ELF-1 (cell line): ENCODE data around the gene CFAP44.
"Not testable (repeated sequence)": the region's sequence is repeated elsewhere in the genome, so short reads cannot be mapped to it uniquely, and the experiment has no call there.

Experiments
- DNase-seq: peaks from one replicate; pipeline ENCODE4 v3.0.0-alpha.2; 2016; ENCODE audit warnings: low read depth, low spot score

CFAP44 gene, protein sequence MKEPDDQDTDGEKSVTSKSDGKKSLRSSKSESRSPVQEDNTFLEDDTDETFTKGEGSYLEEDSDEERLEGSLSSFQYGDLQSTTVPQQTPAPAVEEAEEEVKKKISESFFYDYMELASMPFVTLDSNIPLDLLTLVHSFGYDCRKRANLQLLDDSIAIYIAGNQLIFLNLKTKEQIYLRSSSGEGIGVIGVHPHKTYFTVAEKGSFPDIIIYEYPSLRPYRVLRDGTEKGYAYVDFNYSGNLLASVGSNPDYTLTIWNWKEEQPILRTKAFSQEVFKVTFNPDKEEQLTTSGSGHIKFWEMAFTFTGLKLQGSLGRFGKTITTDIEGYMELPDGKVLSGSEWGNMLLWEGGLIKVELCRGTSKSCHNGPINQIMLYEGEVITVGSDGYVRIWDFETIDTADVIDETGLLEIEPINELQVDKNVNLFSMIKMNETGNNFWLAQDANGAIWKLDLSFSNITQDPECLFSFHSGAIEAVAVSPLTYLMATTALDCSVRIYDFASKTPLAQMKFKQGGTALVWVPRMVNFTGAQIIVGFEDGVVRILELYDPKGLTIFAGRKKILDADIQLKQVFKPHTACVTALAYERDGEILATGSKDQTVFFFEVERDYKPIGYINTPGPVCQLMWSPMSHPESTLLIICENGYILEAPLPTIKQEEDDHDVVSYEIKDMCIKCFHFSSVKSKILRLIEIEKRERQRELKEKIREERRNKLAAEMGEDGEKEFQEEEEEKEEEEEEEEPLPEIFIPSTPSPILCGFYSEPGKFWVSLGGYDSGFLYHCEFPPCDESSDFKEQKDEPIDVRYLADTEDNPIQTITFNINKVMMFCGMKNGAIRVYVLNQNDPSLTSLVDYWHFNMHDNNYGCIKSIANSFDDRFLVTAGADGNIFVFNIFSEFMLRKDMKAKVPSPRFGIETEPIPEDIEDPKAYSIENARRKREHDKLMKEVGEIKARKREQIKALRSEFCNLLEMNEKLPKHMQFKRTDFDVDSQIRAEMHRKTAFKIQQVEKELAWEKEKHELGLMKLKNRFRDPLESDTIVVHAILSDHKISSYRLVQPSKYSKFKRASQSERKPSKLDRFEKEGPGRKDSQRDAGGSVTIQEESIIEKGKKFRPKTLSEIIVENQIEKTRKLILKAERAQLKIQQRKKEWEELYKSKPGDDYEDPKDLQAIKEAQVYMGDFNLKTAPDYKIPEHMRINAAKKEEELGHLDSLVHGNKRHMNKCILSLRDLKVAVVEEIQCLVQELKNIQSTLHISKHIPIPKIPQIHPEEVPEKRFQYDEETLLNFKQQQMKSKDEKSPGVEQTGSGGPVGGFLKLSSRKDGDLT (N-terminal part only)

DNA sequence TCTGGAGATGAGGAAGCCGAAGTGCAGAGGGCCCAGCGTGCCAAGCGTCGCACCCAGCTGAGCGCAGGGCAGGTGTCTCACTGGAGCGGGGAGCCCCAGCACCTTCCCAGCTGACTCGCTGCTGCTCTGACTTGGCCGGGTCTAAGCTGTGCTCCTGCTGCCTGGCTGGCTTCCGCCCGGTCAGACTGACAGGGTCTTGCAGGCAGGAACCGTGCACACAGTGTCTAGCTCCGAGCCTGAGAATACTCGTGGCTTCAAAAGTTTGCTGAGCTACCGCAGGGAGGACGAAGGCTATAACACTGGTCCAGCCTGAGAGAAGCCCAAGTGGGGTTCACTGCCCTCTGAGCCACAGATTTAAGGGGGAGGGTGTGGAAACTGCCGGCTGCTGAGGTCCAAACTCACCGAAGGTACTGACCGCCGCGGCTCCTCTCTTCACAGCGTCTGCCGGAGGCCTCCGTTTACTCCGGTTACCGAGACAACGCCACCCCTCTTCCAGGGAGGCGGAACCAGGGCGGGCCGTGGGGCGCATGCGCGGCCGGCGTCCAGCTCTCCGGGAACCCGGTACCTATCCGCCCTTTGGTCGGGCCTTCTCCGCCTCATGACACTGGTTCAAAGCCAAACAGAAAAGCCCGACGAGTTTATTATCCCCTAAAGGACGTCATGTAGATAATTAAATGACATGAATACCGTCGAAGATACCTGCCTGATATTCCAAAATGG lies at the start of gene CFAP44:
Gene CFAP44 (minus strand): TSS at position 443 of the 720 bp plus-strand sequence. CDS start 7,829 bp downstream, outside the sequence.
- DNase-seq, result peak; percentile 89

DNA sequence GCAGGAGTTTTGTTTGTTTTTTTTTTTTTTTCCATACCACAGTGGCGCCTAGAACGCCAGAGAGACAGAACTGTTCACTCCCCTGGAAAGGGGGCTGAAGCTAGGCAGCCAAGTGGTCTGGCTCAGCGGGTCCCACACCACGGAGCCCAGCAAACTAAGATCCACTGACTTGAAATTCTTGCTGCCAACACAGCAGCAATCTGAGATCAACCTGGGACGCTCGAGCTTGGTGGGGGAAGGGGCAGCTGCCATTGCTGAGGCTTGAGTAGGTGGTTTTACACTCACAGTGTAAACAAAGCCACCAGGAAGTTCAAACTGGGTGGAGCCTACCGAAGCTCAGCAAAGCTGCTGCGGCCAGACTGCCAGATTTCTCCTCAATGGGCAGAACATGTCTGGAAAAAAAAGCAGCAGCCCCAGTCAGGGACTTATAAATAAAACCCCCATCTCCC lies 43.9 kb upstream of the CFAP44 start:
- DNase-seq, result peak; percentile 67

DNA sequence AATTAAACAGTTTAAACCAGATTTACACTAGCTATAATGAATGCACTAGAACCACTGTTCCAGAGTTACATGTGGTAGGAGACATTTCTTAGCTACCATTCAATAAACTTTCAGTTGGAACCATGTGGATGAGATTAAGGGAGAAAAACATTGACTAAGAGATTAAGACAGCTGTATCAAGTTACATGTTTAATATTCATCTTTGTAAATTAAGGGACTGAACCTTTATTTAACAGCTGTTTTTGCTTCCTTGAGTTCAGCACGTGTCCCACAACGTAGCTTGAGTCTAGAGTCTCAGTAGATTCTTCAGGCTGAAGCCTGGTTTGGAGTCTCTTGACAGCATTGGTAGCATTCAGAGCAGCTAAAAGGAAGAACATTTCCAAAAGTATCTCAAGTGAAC lies 27.2 kb upstream of the CFAP44 start:
- DNase-seq, result no peak

DNA sequence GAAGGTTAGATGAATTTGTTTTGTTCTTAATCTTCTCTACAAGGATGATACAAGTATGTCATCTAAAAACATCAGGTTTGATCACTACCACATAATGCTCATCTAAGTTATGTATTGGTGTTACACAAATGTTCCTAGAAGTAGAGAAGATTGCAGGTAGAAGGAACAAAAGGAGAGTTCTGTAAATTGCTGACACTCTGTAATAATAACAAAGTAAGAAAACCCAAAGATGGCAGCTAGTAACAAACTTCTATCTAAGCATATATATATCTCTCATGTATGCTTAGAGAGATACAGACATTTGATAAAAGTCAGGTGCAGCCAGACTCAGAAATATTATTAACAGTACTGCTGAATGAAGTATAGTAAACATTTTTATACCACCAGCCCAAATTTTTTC lies 20.2 kb upstream of the CFAP44 start:
- DNase-seq, result no peak

DNA sequence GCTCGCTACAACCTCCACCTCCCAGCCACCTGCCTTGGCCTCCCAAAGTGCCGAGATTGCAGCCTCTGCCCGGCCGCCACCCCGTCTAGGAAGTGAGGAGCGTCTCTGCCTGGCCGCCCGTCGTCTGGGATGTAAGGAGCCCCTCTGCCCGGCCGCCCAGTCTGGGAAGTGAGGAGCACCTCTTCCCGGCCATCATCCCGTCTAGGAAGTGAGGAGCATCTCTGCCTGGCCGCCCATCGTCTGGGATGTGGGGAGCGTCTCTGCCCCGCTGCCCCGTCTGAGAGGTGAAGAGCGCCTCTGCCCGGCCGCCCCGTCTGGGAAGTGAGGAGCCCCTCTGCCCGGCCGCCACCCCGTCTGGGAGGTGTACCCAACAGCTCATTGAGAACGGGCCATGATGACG lies 17.3 kb upstream of the CFAP44 start:
- DNase-seq, result not testable (repeated sequence)

DNA sequence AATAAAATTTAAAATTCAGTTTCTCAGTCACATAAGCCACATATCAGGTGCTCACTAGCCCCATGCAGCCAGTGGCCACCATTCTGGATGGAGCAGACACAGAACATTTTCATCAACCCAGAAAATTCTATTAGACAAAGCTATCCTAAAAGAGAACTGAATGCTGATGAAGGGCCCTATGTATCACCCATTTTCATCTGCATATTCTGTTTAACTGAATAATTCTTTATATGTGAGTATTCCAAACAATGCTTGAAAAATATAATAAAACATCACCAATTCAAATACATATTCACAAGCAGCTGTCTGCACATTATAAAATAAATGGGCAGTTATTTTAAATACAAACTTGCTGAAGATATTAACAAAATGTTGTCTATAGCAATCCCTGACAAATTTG lies 14.2 kb upstream of the CFAP44 start:
- no peak for DNase-seq

DNA sequence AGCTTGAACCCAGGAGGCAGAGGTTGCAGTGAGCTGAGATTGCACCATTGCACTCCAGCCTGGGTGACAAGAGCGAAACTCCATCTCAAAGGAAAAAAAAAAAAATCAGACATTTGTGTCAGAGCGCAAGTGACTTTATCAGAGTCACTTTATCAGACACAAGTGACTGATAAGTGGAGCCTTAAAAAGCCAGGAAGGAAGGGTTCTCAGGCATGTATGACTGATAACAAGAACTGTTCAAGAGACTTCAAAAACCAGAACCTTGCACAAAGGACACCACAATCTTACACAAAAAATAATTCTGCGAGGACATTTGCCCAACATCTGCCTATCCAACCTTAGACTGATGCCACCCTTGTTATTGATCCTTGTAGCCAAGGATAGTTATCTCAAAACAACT lies 13.3 kb upstream of the CFAP44 start:
- no peak for DNase-seq

DNA sequence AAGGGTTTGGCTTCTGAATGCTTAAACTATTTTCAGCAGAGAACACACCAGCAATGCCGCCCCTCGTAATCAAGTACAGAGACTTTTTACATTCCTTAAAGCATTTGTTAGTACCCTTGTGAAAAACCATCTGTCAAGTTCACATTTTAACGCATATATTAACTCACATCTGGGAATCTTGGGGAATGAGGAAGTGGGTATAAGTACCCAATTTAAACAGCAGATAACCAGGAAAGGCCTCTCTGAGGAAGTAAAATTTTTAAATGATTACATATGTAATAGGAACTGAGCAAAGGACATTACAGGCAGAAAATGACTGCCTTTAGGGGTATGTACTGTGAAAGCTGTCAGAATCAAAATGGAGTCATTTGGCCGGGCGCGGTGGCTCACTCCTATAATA lies 12.8 kb upstream of the CFAP44 start:
- no peak for DNase-seq

DNA sequence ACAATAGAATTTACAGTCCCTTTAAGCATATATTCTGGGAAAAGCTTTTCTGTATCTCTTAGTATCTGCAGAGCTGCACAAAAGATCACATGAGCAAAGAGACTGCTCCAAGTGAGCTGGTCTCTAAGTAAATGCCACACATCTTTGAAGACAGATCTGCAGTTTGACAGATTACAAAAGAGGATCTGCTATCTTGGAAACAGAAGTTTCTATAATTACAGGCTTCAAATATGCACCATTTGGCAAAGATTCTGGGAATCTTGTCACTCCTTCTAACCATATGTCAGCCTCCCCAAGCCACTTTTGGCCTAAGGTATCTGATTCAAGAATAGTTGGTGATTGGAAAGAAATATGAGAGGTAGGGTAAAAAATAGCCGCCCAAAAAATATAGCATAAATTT lies 9.6 kb upstream of the CFAP44 start:
- no peak for DNase-seq

DNA sequence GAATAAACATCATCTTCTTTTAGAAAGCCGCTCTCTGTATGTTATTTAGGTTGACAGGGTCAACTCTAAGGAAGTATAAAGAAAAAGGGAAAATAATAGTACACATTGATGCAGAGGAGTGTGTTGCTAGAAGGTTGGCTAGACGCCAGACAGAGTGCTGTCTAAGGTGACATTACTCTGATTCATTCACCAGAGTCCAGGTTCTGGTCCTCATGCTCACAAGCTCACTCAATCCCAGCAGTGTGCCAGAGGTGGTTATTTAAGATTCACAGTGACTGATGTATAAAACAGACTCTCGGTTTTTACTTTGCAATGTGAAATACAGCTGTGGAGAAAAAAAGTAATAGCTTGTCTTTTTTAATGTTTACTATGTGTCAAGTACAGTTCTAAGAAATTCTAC lies 1.7 kb downstream of the CFAP44 start:
- DNase-seq, result no peak

DNA sequence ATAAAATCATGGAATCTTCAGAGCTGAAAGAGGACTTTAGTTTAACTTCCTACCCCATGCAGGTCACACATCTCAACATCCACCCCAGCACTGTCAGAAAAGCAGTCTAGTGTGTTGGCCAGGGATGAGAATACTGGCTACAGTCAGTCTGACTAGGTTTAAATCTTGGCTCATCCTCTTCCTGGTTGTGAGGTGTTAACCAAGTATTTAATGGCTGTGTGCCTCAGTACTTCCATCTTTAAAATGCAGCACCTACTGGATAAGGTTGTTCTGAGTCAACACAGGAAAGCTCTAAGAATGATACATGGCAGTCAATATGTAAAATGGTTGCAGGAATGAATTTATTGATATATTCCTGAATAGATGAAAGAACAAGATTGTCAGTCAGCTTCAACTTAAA lies 3.1 kb downstream of the CFAP44 start:
- no peak for DNase-seq

DNA sequence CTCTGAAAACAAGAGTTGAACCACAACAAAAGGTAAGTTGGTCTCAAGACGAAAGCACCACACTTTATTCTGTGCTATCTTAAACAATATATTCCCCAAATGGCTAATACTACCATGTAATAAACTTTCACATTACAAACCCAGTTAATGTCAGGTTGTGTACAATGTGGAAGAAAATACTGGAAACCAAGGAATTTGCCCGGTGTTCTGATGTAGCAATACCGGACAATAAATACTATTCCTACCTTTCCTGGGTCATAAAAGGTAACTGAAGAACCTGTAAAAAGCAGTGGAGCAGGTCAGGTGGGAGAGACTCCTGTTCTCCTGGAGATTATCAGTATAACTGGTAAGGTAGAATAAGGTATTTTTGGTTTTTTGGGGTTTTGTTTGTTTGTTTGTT lies 3.9 kb downstream of the CFAP44 start:
- DNase-seq, result no peak

DNA sequence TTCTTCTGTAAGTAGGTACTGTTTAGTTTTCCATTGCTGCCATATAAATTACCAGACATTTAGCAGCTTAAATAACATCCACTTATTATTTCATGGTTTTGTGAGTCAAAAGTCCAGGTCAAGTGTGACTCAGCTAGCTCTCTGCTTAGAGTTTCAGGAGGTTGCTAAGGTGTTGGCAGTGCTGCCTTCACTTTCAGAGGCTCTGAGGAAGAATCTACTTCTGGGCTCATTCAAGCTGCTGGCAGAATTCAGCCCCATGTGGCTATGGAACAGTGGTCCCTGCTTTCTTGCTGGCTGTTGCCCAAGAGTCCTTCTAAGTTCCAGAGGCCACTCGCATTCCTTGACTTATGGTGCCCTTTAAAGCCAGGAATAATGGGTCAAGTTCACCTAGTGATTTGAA lies 4.5 kb downstream of the CFAP44 start:
- DNase-seq, result no peak

DNA sequence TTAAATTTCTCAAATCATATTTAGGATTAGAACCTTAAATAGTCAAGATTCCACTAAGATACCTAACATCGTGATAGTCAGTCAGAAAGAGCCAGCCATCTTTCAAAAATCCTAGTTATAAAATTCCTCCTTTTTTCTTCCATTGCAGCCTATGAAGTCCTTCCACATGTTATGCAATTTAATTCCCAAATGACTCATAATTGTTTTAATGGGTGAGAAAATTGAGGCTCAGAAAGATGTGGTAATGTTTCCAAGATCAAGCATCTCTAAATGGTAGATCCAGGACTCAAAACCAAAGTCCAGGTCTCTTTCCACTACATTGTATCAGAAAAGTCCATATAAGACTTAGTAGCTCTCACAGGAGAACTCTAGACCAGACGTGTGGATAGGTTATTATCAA lies 9.5 kb downstream of the CFAP44 start:
- DNase-seq, result no peak

DNA sequence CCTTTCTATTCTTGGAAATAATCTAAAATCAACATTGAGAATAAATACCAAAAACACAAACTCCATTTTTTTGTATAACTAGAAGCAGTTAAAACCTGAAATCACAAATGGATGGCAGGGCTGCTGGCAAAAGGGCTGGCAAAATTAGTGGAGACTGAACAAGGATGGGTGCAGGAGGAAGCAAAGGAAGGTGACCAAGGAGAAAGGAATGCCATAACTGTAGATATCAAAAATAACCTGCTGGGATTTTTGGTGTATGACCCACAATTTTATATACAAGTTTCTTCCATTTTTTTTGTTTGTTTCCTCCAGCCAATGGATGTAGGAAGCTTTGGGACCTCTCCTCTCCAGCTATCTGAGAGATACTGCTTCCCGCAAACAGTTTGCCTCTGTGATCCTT lies 12.7 kb downstream of the CFAP44 start:
- no peak for DNase-seq

DNA sequence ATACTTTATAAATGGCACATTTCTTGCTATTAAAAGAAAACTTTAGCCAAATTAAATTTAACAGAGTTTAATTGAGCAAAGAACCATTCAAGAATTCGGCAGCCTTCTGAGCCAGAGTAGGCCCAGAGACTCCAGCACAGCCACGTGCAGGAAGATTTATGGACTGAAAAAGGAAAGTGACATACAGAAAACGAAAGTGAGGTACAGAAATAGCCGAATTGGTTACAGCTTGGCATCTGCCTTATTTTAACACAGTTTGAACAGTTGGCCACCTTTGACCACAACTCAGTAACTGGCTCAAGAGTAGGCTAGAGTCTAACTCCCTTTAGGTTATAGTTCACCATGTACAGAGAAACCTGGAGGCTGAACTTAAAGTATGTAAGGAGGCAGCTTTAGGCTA lies 17.6 kb downstream of the CFAP44 start:
- DNase-seq, result no peak

DNA sequence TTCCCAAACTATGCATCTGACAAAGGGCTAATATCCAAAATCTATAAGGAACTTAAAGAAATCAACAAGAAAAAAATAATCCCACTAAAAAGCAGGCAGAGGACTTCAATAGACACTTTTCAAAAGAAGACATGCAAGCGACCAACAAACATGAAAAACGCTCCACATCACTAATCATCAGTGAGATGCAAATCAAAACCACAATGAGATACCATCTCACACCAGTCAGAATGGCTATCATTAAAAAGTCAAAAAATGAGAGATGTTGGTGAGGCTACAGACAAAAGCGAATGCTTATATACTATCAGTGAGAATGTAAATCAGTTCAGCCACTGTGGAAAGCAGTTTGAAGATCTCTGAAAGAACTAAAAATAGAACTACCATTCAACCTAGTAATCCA lies 20.2 kb downstream of the CFAP44 start:
- no peak for DNase-seq

DNA sequence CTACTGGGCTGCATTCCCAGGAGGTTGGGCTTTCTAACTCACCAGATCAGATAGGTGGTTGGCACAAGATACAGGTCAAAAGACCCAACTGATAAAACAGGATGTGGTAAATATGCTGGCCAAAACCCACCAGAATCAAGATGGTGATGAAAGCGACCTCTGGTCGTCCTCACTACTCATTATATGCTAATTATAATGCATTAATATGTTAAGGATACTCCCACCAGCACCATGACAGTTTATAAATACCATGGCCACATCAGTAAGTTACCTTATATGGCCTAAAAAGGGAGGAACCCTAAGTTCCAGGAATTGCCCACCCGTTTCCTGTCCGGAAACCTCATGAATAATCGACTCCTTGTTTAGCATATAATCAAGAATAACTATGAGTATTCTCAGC lies 31.6 kb downstream of the CFAP44 start:
- no peak for DNase-seq

DNA sequence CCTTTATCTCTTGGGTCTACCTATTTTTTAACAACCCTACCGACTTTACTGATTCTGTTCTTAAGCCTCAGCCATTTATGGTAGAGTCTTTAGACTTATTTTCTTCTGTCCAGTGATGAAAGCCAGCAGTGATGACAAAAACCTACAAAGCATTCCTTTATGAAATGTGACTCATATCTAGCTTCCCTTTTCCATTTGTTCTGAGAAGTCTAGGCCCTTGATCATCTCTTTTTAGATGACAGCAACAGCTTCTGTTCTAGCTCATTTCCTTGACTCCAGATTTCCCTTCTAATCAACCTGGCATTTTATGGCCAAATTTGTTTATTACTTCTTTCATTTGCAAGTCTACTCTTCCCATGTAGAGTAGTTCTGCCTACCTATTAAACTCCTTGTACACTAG lies 36.1 kb downstream of the CFAP44 start:
- no peak for DNase-seq

DNA sequence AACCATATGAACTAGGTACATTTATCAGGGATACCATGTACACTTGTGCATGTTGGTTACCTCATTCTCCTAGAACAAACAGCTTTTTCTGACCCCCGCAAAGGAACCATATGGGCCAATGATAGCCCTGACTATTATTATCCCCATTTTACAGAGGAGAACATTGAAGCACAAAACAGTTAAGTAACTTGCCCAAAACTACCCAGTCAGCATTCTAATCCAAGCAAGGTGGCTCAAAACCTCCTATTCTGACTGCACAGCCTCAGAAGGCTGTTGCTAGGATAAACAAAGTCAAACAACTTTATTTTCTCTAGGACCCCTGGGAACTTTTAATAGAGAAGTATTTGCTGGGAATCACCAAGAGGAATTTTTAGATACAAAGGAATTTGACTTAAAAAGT lies 36.7 kb downstream of the CFAP44 start:
- no peak for DNase-seq
